Mucosa of descending colon (tissue), 3 donors: ENCODE results near the gene PANK4. TPM values are rescaled to one million over a fixed set of nuclear protein-coding genes. Genes with fewer than 3 reads are reported as not detected.
"Not testable (repeated sequence)": the region's sequence is repeated elsewhere in the genome, so short reads cannot be mapped to it uniquely, and the experiment has no call there.

Source experiments
- ATAC-seq: fragments of 200-7000 bp; cut with Tn5 transposase; one replicate; pipeline ENCODE4 v1.9.1; 2020; ENCODE audit warnings: mild to moderate bottlenecking, moderate library complexity
- DNase-seq, 3 donors: peaks; one replicate each; pipeline ENCODE4 v3.0.0-alpha.2; 2020
- H3K36me3 ChIP-seq: fragments of 200-600 bp; one replicate; pipeline ENCODE4 v1.8.0; 2021; ENCODE audit warnings: low read depth, mild to moderate bottlenecking
- H3K4me1 ChIP-seq: fragments of 200-600 bp; one replicate; pipeline ENCODE4 v1.8.0; 2021; ENCODE audit warnings: low read depth, mild to moderate bottlenecking
- H3K4me3 ChIP-seq: fragments of 200-600 bp; one replicate; pipeline ENCODE4 v1.8.0; 2021; ENCODE audit warnings: mild to moderate bottlenecking
- H3K9me3 ChIP-seq: fragments of 200-600 bp; one replicate; pipeline ENCODE4 v1.8.0; 2021; ENCODE audit warnings: mild to moderate bottlenecking
- CTCF ChIP-seq: fragments of 200-600 bp; IDR thresholded peaks from one replicate; pipeline ENCODE4 v1.8.0; 2022; ENCODE audit warnings: antibody characterized with exemption, mild to moderate bottlenecking
- intact Hi-C, 2 donors: fragments of 100-400 bp; cut with DNase I in 1 of 2; cut with micrococcal nuclease in 1 of 2; formaldehyde crosslinking; loops; one replicate each; pipeline versions ENCODE4 v1.11.0 to v1.11.1; 2022; cut with DNase I, micrococcal nuclease
- long read RNA-seq, 2 donors: library from polyadenylated mRNA; unstranded; transcript quantifications; one replicate each; pipeline ENCODE4 v2.0.0, GENCODE V29; 2019 to 2021
- total RNA-seq, 3 donors: library from RNA; stranded (reverse); fragmentation: NEBNext Ultra II Directional in 2 of 3; extraction: Animal tissue kit (Norgen Biotek cat#: 25700) in 2 of 3; gene quantifications; one replicate each; pipeline versions ENCODE4 v1.2.1 to v1.2.4, GENCODE V29; 2021 to 2023
- donor health status: DM: no; HTN: no; CAD: no; lungs with moderate emphysema.
- donor health status: DM: no; HTN: no; CAD: no.
- donor health status: DM: no; HTN: yes; CAD: no.

Gene PANK4
- 10 to 100 TPM; 28.1 to 51.6 (median 44.7) TPM for total RNA-seq
- long read RNA-seq, donor 1, transcript PANK4-201 (19 exons, 2,677 nt), result major isoform, 49 of 78 reads
- long read RNA-seq, donor 1, partial matches to known transcripts, result 9 of 78 reads
- long read RNA-seq, donor 1, other reads (novel, unspliced or antisense), result 19 of 78 reads
- long read RNA-seq, donor 2, transcript PANK4-201 (19 exons, 2,677 nt), result major isoform, 7 of 12 reads
- long read RNA-seq, donor 2, partial matches to known transcripts, result 2 of 12 reads
- long read RNA-seq, donor 2, other reads (novel, unspliced or antisense), result 3 of 12 reads

DNA sequence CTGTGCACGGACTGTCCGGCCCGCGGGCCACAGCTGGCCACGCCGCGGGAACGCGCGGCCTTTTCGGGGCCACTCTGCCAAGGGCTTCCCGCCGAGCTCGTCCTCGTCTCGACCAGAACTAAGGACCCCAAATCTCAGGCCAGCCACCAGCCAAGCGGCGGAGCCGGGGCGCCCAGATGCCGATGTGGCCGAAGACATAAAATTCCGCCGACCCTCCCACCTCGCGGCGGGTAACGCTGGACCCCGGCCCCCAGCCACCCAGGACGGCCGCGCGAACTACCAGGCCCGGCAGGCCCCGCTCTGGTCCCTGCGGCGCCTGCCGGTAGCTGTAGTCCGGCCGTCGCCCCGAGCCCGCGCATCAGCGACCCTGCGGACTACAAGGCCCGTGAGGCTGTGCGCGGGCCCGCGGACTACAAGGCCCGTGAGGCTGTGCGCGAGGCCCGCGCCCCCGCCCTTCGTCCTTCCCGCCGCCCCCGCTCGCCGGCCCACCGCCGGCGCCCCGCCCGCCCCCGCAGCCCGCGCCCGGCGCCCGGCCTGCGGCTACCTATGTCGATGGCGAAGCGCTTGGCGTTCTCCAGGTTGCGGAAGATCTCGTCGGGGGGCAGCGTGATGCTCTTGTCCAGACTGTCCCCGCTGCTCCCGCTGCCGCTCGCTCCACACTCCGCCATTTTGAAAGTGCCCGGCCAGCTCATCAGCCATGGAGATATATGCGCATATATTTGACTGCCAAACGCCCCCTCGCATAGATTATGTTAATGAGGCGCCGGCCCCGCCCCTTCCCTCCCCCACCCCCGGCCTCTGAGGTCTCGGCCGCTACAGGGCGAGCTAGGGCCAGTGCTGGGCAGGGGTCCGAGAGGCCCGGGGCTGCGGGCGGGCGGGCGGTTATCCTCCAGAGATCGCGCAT is at the start of gene PANK4:
Gene PANK4, minus strand, starts transcription at position 677 of the 904 bp plus-strand sequence. Its CDS starts 9 bp downstream, at position 668.
- Histone ChIP-seq H3K9me3 (no peaks in the 10 kb centered on the region), H3K4me3 (peak within 1 kb of the TSS; percentile 54), H3K4me1 (peaks cover 55% of the 10 kb centered on the region), H3K36me3 (no peaks in the 10 kb centered on the region)
- ATAC-seq, result peak; percentile 89
- intact Hi-C loops, result no loop called here
- peak; percentile 92 to 95 (median 92) for DNase-seq
- peak; percentile 15 for TF ChIP-seq CTCF

- no peak overlapping the region for H3K4me3 ChIP-seq
- no peaks in the 10 kb centered on the region for H3K9me3 ChIP-seq
- no peak for TF ChIP-seq CTCF
- no peak for DNase-seq
- no peak for ATAC-seq
- H3K4me1 ChIP-seq, result peaks cover 23% of the 10 kb centered on the region
- intact Hi-C loops, result no loop called here
- H3K36me3 ChIP-seq, result no peaks in the 10 kb centered on the region
Observed at GRCh38 chr1:2574350-2574749, 48.0 kb upstream of the PANK4 start.

DNA sequence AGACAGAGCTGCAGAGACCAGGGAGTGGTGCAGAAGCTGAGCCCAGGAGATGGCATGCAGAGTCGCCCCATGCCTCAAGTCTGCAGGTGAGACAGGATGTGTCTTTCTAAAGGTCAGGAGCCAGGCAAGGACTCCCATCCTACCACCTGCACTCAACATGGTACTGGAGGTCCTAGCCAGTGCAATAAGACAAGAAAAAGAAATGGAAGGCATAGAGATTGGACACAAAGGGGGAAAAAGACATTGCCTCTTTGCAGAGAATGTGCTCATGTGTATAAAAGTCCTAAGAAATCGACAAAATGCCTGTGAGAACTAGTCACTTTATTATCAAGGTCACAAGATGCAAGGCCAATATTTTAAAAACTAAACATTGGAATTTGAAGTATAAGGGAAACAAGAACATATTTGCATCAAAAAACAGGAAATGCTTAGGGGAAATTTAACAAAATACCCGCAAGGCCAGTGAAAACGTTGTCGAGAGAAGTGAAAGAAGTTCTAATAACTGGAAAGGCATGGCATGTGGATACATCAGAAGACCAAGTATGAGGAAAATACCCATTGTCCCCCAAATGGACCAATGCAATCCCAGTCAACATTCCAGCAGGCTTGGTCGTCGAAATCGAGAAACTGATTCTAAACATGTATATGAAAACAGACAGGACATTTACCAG is 47.0 kb upstream of the PANK4 start:
- ATAC-seq (no peak), DNase-seq (no peak)
- no peak for TF ChIP-seq CTCF
- no peaks in the 10 kb centered on the region for H3K9me3 ChIP-seq
- H3K4me1 ChIP-seq, result peaks cover 16% of the 10 kb centered on the region
- no peaks in the 10 kb centered on the region for H3K36me3 ChIP-seq
- no peak overlapping the region for H3K4me3 ChIP-seq
- intact Hi-C loops, result no loop called here

- Histone ChIP-seq H3K36me3 (no peaks in the 10 kb centered on the region), H3K4me3 (no peak overlapping the region), H3K9me3 (no peaks in the 10 kb centered on the region), H3K4me1 (peaks cover 10% of the 10 kb centered on the region)
- intact Hi-C loops, result no loop called here
- DNase-seq, result no peak
- TF ChIP-seq CTCF, result no peak
- ATAC-seq, result no peak
Observed at GRCh38 chr1:2571348-2571747, 45.0 kb upstream of the PANK4 start.

- H3K36me3 ChIP-seq, result no peaks in the 10 kb centered on the region
- DNase-seq, result no peak
- no peak for TF ChIP-seq CTCF
- H3K9me3 ChIP-seq, result no peaks in the 10 kb centered on the region
- peaks cover 3% of the 10 kb centered on the region for H3K4me1 ChIP-seq
- no peak for ATAC-seq
- no peak overlapping the region for H3K4me3 ChIP-seq
- intact Hi-C loops, result no loop called here
Observed at GRCh38 chr1:2570332-2570731, 43.9 kb upstream of the PANK4 start.

DNA sequence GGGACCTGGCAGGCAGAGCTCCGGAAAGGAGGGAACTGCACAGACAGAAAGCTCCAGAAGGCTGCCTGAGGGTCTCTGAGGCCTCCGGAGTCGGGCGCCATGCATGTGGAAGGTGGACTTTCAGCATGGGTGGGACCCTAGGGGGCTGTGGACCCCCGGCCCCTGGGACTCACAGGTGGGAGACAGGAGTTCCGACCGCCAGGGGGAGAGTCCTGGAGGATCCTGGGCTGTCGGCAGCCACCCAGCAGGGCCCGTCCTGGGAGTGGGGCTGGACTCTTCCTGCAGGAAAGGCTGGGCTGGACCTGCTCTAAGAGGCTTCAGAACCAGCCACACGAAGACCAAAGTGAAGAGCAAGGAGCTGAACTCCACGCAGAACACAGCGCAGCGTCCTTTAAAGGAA is 43.3 kb upstream of the PANK4 start:
- H3K4me3 ChIP-seq, DNase-seq, ATAC-seq, H3K9me3 ChIP-seq, H3K36me3 ChIP-seq, H3K4me1 ChIP-seq, intact Hi-C loops: not testable (repeated sequence)
